ENCODE data around the gene ABHD16B. TPM values are rescaled to one million over a fixed set of nuclear protein-coding genes. Genes with fewer than 3 reads are reported as not detected.

The ABHD16B gene
- total RNA-seq, 1 donor from 2014 or later, result not detected

- no peak for TF ChIP-seq CTCF (IDR thresholded peaks at IDR 0.05; ENCODE audit: insufficient read depth, low read length, poor library complexity, severe bottlenecking)
- DNase-seq (ENCODE audit: low read depth), result no peak
- Histone ChIP-seq H3K4me3 (ENCODE audit: low read depth, low read length) (no peak overlapping the region), H3K27me3 (ENCODE audit: control insufficient read depth, insufficient read depth, low read length) (no peaks in the 10 kb centered on the region), H3K36me3 (ENCODE audit: control insufficient read depth, insufficient read depth, low read length) (peaks cover 4% of the 10 kb centered on the region)
These were observed 25.6 kb downstream of the ABHD16B start for GRCh38 chr20:63886921-63887320.

GRCh38 chr20:63889241-63890200, 28.2 kb downstream of the ABHD16B start:
- Histone ChIP-seq H3K27me3 (ENCODE audit: control insufficient read depth, insufficient read depth, low read length) (no peaks in the 10 kb centered on the region), H3K36me3 (ENCODE audit: control insufficient read depth, insufficient read depth, low read length) (peaks cover 4% of the 10 kb centered on the region), H3K4me3 (ENCODE audit: low read depth, low read length) (no peak overlapping the region)
- TF ChIP-seq CTCF (IDR thresholded peaks at IDR 0.05; ENCODE audit: insufficient read depth, low read length, poor library complexity, severe bottlenecking), result no peak
- DNase-seq (ENCODE audit: low read depth), result no peak

GRCh38 chr20:63890201-63890576, 28.9 kb downstream of the ABHD16B start:
- DNase-seq (ENCODE audit: low read depth), result no peak
- Histone ChIP-seq H3K4me3 (ENCODE audit: low read depth, low read length) (no peak overlapping the region), H3K27me3 (ENCODE audit: control insufficient read depth, insufficient read depth, low read length) (no peaks in the 10 kb centered on the region), H3K36me3 (ENCODE audit: control insufficient read depth, insufficient read depth, low read length) (peaks cover 4% of the 10 kb centered on the region)
- TF ChIP-seq CTCF (IDR thresholded peaks at IDR 0.05; ENCODE audit: insufficient read depth, low read length, poor library complexity, severe bottlenecking), result no peak

- no peak overlapping the region for H3K4me3 ChIP-seq (ENCODE audit: low read depth, low read length)
- TF ChIP-seq CTCF (IDR thresholded peaks at IDR 0.05; ENCODE audit: insufficient read depth, low read length, poor library complexity, severe bottlenecking), result no peak
- peaks cover 4% of the 10 kb centered on the region for H3K36me3 ChIP-seq (ENCODE audit: control insufficient read depth, insufficient read depth, low read length)
These were observed 29.3 kb downstream of the ABHD16B start for GRCh38 chr20:63890616-63891015.

GRCh38 chr20:63891061-63892002, 30.0 kb downstream of the ABHD16B start:
- TF ChIP-seq CTCF (IDR thresholded peaks at IDR 0.05; ENCODE audit: insufficient read depth, low read length, poor library complexity, severe bottlenecking), result no peak

More at GRCh38 chr20:63890616-63891015, 29.3 kb downstream of the ABHD16B start:
- H3K27me3 ChIP-seq (ENCODE audit: control insufficient read depth, insufficient read depth, low read length), result no peaks in the 10 kb centered on the region
- no peak for DNase-seq (ENCODE audit: low read depth)

More at GRCh38 chr20:63891061-63892002, 30.0 kb downstream of the ABHD16B start:
- DNase-seq (ENCODE audit: low read depth), result no peak
- H3K36me3 ChIP-seq (ENCODE audit: control insufficient read depth, insufficient read depth, low read length), result peaks cover 4% of the 10 kb centered on the region
- no peaks in the 10 kb centered on the region for H3K27me3 ChIP-seq (ENCODE audit: control insufficient read depth, insufficient read depth, low read length)
- no peak overlapping the region for H3K4me3 ChIP-seq (ENCODE audit: low read depth, low read length)
